Brain pericyte (primary cell): ENCODE data around the gene BTBD6.
"Not testable (repeated sequence)": the region's sequence is repeated elsewhere in the genome, so short reads cannot be mapped to it uniquely, and the experiment has no call there.

Experiments
- DNase-seq: peaks from one replicate; pipeline ENCODE4 v3.0.0-alpha.2; 2012; ENCODE audit warnings: low read depth, low spot score

Gene BTBD6

GRCh38 chr14:105294142-105294597 is 45.8 kb downstream of the BTBD6 start:
- no peak for DNase-seq

GRCh38 chr14:105297311-105297710 is 49.0 kb downstream of the BTBD6 start:
- DNase-seq, result not testable (repeated sequence)

- DNase-seq, result no peak
Observed at GRCh38 chr14:105299654-105300541, 51.6 kb downstream of the BTBD6 start.
